Spleen (tissue), 7 donors: ENCODE measurements around the gene NR1I3.

Source experiments
- POLR2A ChIP-seq, 3 donors: fragments of 450-650 bp; IDR thresholded peaks; one replicate each; pipeline ENCODE4 v1.5.1; 2017; ENCODE audit warnings: antibody characterized with exemption in 3 of 3, mild to moderate bottlenecking in 1 of 3
- POLR2AphosphoS5 ChIP-seq, 3 donors: sonication (generic); formaldehyde crosslinking; IDR thresholded peaks; one replicate each; pipeline ENCODE4 v1.5.1; 2017; ENCODE audit warnings: antibody characterized with exemption in 3 of 3
- TF ChIP-seq, protein P1 (sequence below), 11 experiments: fragments of 200-600 bp in 7 of 11; fragments of 450-650 bp in 4 of 11; sonication (generic) in 4 of 11; IDR thresholded peaks in 8 of 11; conservative IDR thresholded peaks in 3 of 11; 1 replicate in 7 of 11; 2 replicates in 4 of 11; pipeline versions ENCODE4 v1.4.0 to v1.8.0; 2016 to 2021; ENCODE audit warnings: antibody characterized with exemption in 11 of 11, inconsistent platforms in 4 of 11, mild to moderate bottlenecking in 1 of 11
- donor health status: DM: no; HTN: no; CAD: no; lungs with moderate emphysema.
- donor health status: DM: no; HTN: no; CAD: no.
- donor health status: DM: no; HTN: no; CAD: no.

DNA sequence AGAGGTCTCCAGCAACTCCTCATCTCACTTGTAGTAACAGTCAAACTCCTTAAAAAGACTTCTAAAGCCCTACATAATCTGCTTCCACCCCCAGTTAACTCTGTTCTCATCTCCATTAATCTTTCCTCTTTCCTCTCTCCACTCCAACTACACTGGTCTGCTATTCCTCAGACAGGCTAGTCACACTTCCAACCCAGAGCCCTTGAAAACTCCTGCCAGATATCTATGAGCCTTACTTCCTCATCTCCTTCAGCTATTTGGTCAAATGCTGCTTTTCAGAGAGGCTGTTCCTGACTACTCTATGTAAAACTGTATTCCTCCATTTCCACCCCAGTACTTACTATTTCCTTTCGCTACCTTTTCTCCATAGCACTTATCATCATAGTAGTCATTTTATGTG is 45.0 kb upstream of the NR1I3 start:
- TF ChIP-seq, protein P1, sequence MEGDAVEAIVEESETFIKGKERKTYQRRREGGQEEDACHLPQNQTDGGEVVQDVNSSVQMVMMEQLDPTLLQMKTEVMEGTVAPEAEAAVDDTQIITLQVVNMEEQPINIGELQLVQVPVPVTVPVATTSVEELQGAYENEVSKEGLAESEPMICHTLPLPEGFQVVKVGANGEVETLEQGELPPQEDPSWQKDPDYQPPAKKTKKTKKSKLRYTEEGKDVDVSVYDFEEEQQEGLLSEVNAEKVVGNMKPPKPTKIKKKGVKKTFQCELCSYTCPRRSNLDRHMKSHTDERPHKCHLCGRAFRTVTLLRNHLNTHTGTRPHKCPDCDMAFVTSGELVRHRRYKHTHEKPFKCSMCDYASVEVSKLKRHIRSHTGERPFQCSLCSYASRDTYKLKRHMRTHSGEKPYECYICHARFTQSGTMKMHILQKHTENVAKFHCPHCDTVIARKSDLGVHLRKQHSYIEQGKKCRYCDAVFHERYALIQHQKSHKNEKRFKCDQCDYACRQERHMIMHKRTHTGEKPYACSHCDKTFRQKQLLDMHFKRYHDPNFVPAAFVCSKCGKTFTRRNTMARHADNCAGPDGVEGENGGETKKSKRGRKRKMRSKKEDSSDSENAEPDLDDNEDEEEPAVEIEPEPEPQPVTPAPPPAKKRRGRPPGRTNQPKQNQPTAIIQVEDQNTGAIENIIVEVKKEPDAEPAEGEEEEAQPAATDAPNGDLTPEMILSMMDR (IDR thresholded peaks at IDR 0.05 in 8 of 11, conservative IDR thresholded peaks at IDR 0.05 in 3 of 11) = no peak
- TF ChIP-seq POLR2AphosphoS5 (IDR thresholded peaks at IDR 0.05) (no peak), POLR2A (IDR thresholded peaks at IDR 0.05) (no peak)
